PC-3 (cell line): ENCODE measurements around the gene TMEM59.
"Not testable (repeated sequence)": the region's sequence is repeated elsewhere in the genome, so short reads cannot be mapped to it uniquely, and the experiment has no call there.

Experiments used
- EZH2phosphoT487 ChIP-seq: fragments of 300-600 bp; sonication (generic); IDR thresholded peaks from 2 replicates; pipeline ENCODE4 v1.6.1; 2018; ENCODE audit warnings: mild to moderate bottlenecking, antibody characterized with exemption, low read length, borderline replicate concordance
- TF ChIP-seq, protein P1 (sequence below): fragments of 300-600 bp; sonication (generic); conservative IDR thresholded peaks from 2 replicates; pipeline ENCODE4 v1.5.1; 2017; ENCODE audit warnings: antibody characterized with exemption, low read depth, mild to moderate bottlenecking, low read length

DNA sequence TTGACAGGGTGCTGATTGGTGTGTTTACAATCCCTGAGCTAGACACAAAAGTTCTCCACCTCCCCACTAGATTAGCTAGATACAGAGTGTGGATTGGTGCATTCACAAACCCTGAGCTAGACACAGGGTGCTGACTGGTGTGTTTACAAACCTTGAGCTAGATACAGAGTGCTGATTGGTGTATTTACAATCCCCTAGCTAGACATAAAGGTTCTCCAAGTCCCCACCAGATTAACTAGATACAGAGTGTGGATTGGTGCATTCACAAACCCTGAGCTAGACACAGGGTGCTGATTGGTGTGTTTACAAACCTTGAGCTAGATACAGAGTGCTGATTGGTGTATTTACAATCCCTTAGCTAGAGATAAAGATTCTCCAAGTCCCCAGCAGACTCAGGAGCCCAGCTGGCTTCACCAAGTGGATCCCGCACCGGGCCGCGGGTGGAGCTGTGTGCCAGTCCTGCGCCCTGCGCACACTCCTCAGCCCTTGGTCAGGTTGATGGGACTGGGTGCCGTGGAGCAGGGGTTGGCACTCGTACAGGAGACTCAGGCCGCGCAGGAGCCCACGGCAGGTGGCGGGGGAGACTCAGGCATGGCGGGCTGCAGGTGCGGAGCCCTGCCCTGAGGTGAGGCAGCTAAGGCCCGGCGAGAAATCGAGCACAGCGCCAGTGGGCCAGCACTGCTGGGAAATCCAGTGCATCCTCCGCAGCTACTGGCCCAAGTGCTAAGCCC, 49.1 kb downstream of the TMEM59 start:
- TF ChIP-seq, protein P1, sequence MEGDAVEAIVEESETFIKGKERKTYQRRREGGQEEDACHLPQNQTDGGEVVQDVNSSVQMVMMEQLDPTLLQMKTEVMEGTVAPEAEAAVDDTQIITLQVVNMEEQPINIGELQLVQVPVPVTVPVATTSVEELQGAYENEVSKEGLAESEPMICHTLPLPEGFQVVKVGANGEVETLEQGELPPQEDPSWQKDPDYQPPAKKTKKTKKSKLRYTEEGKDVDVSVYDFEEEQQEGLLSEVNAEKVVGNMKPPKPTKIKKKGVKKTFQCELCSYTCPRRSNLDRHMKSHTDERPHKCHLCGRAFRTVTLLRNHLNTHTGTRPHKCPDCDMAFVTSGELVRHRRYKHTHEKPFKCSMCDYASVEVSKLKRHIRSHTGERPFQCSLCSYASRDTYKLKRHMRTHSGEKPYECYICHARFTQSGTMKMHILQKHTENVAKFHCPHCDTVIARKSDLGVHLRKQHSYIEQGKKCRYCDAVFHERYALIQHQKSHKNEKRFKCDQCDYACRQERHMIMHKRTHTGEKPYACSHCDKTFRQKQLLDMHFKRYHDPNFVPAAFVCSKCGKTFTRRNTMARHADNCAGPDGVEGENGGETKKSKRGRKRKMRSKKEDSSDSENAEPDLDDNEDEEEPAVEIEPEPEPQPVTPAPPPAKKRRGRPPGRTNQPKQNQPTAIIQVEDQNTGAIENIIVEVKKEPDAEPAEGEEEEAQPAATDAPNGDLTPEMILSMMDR, result not testable (repeated sequence)
- TF ChIP-seq EZH2phosphoT487, result not testable (repeated sequence)
